Left lung (tissue), 10 donors: ENCODE results near the gene SPATA1. TPM values are rescaled to one million over a fixed set of nuclear protein-coding genes. Genes with fewer than 3 reads are reported as not detected.
A peak's percentile ranks its signal among the peaks of the same experiment; 100 is the strongest.

Experiments
- ATAC-seq: fragments of 200-7000 bp; cut with Tn5 transposase; one replicate; pipeline ENCODE4 v1.9.1; 2020; ENCODE audit warnings: moderate library complexity
- DNase-seq, 4 donors: peaks; one replicate each; pipeline ENCODE4 v3.0.0-alpha.2; 2013 to 2020
- H3K27ac ChIP-seq, 2 donors: fragments of 200-600 bp; sonication (generic) in 1 of 2; one replicate each; pipeline versions ENCODE4 v1.5.0 to v1.8.0; 2020 to 2021
- H3K27me3 ChIP-seq, 2 donors: fragments of 200-600 bp; sonication (generic) in 1 of 2; one replicate each; pipeline versions ENCODE4 v1.5.0 to v1.8.0; 2020 to 2021
- H3K36me3 ChIP-seq, 2 donors: fragments of 200-600 bp; sonication (generic) in 1 of 2; one replicate each; pipeline versions ENCODE4 v1.5.0 to v1.8.0; 2020 to 2021
- H3K4me1 ChIP-seq, 2 donors: fragments of 200-600 bp; one replicate each; pipeline ENCODE4 v1.8.0; 2021
- H3K4me3 ChIP-seq, 2 donors: fragments of 200-600 bp; sonication (generic) in 1 of 2; one replicate each; pipeline versions ENCODE4 v1.5.0 to v1.8.0; 2020 to 2021; ENCODE audit warnings: mild to moderate bottlenecking in 1 of 2
- H3K9me3 ChIP-seq, 2 donors: fragments of 200-600 bp; sonication (generic) in 1 of 2; one replicate each; pipeline versions ENCODE4 v1.5.0 to v1.8.0; 2020 to 2021
- CTCF ChIP-seq, 2 donors: fragments of 200-600 bp; sonication (generic) in 1 of 2; IDR thresholded peaks; one replicate each; pipeline versions ENCODE4 v1.5.0 to v1.8.0; 2021; ENCODE audit warnings: antibody characterized with exemption in 2 of 2
- intact Hi-C, 2 donors: fragments of 100-400 bp; cut with DNase I; formaldehyde crosslinking; loops; one replicate each; pipeline versions ENCODE4 v1.11.2 to v1.14.2; 2022
- polyA plus RNA-seq, 6 donors: library from polyadenylated mRNA; unstranded; fragments of 120-200 nt; gene quantifications; one replicate each; pipeline ENCODE4 v1.2.1, GENCODE V29; 2013; ENCODE audit not compliant: insufficient read length in 6 of 6
- total RNA-seq, 2 donors: library from RNA; stranded (reverse); fragmentation: NEBNext Ultra II Directional; extraction: Animal tissue kit (Norgen Biotek cat#: 25700); gene quantifications; one replicate each; pipeline ENCODE4 v1.2.1, GENCODE V29; 2021
- donor health status: DM: no; HTN: yes; CAD: no.
- donor health status: DM: no; HTN: no; CAD: no.

Gene SPATA1
- total and polyA plus RNA-seq, 8 donors: 1.3 to 4.0 (median 3.4) TPM

- no peaks in the 10 kb centered on the region for H3K27me3 ChIP-seq
- H3K4me1 ChIP-seq: no peaks in the 10 kb centered on the region
- ATAC-seq (no peak), DNase-seq (no peak)
- no peak overlapping the region for H3K27ac ChIP-seq
- H3K9me3 ChIP-seq: no peaks in the 10 kb centered on the region
- no peak overlapping the region for H3K4me3 ChIP-seq
- intact Hi-C loops: no loop called here
- TF ChIP-seq CTCF (IDR thresholded peaks at IDR 0.05): no peak
- peaks cover 0 to 17% of the 10 kb centered on the region in 2 donors for H3K36me3 ChIP-seq
These were observed 44.6 kb downstream of the SPATA1 start for GRCh38 chr1:84550826-84551225.

- no peak overlapping the region for H3K27ac ChIP-seq
- no peaks in the 10 kb centered on the region for H3K27me3 ChIP-seq
- TF ChIP-seq CTCF (IDR thresholded peaks at IDR 0.05): no peak
- intact Hi-C loops: no loop called here
- H3K4me3 ChIP-seq: no peak overlapping the region
- DNase-seq (no peak), ATAC-seq (no peak)
- H3K9me3 ChIP-seq: no peaks in the 10 kb centered on the region
- H3K4me1 ChIP-seq: peaks cover 0 to 25% of the 10 kb centered on the region in 2 donors
- peaks cover 0 to 18% of the 10 kb centered on the region in 2 donors for H3K36me3 ChIP-seq
These were observed 63.0 kb downstream of the SPATA1 start for GRCh38 chr1:84569216-84569615.

- peaks cover 0 to 12% of the 10 kb centered on the region in 2 donors for H3K36me3 ChIP-seq
- no peak for ATAC-seq
- H3K4me1 ChIP-seq: peaks cover 0 to 34% of the 10 kb centered on the region in 2 donors
- no peak overlapping the region for H3K4me3 ChIP-seq
- TF ChIP-seq CTCF (IDR thresholded peaks at IDR 0.05): no peak
- intact Hi-C loops: no loop called here
- no peak overlapping the region for H3K27ac ChIP-seq
- H3K9me3 ChIP-seq: no peaks in the 10 kb centered on the region
- no peak for DNase-seq
- no peaks in the 10 kb centered on the region for H3K27me3 ChIP-seq
These were observed 64.4 kb downstream of the SPATA1 start for GRCh38 chr1:84570436-84571149.

- ATAC-seq: no peak
- no peak overlapping the region for H3K27ac ChIP-seq
- no peak overlapping the region for H3K4me3 ChIP-seq
- TF ChIP-seq CTCF (IDR thresholded peaks at IDR 0.05): no peak
- DNase-seq: no peak
- no peaks in the 10 kb centered on the region for H3K9me3 ChIP-seq
- H3K4me1 ChIP-seq: peaks cover 0 to 38% of the 10 kb centered on the region in 2 donors
- peaks cover 0 to 12% of the 10 kb centered on the region in 2 donors for H3K36me3 ChIP-seq
- H3K27me3 ChIP-seq: no peaks in the 10 kb centered on the region
- intact Hi-C loops: no loop called here
These were observed 65.0 kb downstream of the SPATA1 start for GRCh38 chr1:84571150-84571535.

GRCh38 chr1:84573481-84573966, 67.3 kb downstream of the SPATA1 start:
- Histone ChIP-seq H3K36me3 (peaks cover 0 to 6% of the 10 kb centered on the region in 2 donors), H3K4me1 (peaks cover 0 to 38% of the 10 kb centered on the region in 2 donors), H3K4me3 (peak overlapping the region; percentile 53 to 71), H3K27me3 (no peaks in the 10 kb centered on the region), H3K27ac (peak overlapping the region; percentile 99 to 100), H3K9me3 (no peaks in the 10 kb centered on the region)
- ATAC-seq (no peak), DNase-seq (peak in 2 of 4 donors; percentile 1 to 20)
- intact Hi-C loops: no loop called here
- TF ChIP-seq CTCF (IDR thresholded peaks at IDR 0.05): no peak
